Mesendoderm (in vitro differentiated cells): ENCODE measurements around the gene TP73.

Source experiments
- DNase-seq: peaks from one replicate; pipeline ENCODE4 v3.0.0; 2013
- H2AK5ac ChIP-seq: 2 replicates; pipeline ENCODE4 v1.6.1; 2013; ENCODE audit warnings: low read length, inconsistent platforms
- H2BK120ac ChIP-seq: 2 replicates; pipeline ENCODE4 v1.6.1; 2013; ENCODE audit warnings: low read depth, mild to moderate bottlenecking, low read length, moderate library complexity, mixed read lengths
- H2BK15ac ChIP-seq: replicated peaks from 2 replicates; pipeline ENCODE4 v1.6.1; 2013; ENCODE audit warnings: low read depth, mild to moderate bottlenecking, moderate library complexity
- H2BK5ac ChIP-seq: 2 replicates; pipeline ENCODE4 v1.6.1; 2013; ENCODE audit warnings: low read length, inconsistent platforms
- H3K18ac ChIP-seq: 2 replicates; pipeline ENCODE4 v1.6.1; 2013; ENCODE audit warnings: mild to moderate bottlenecking, low read length, mixed read lengths
- H3K23ac ChIP-seq: one replicate; pipeline ENCODE4 v1.6.1; 2013; ENCODE audit warnings: low read length
- H3K27ac ChIP-seq: 2 replicates; pipeline ENCODE4 v1.5.1; 2013; ENCODE audit warnings: low read depth, mild to moderate bottlenecking, inconsistent platforms, low read length, moderate library complexity
- H3K27me3 ChIP-seq: 2 replicates; pipeline ENCODE4 v1.6.1; 2013; ENCODE audit warnings: low read length, control low read depth, mild to moderate bottlenecking, inconsistent platforms; ENCODE audit not compliant: insufficient read depth, poor library complexity
- H3K36me3 ChIP-seq: 2 replicates; pipeline ENCODE4 v1.6.1; 2013; ENCODE audit warnings: low read length, inconsistent platforms; ENCODE audit not compliant: control insufficient read depth, insufficient read depth
- H3K4ac ChIP-seq: one replicate; pipeline ENCODE4 v1.6.1; 2013; ENCODE audit warnings: low read depth, mild to moderate bottlenecking, low read length, moderate library complexity
- H3K4me1 ChIP-seq: 2 replicates; pipeline ENCODE4 v1.6.1; 2013; ENCODE audit warnings: low read depth, low read length, inconsistent platforms; ENCODE audit not compliant: control insufficient read depth
- H3K4me2 ChIP-seq: 2 replicates; pipeline ENCODE4 v1.6.1; 2013; ENCODE audit warnings: low read length
- H3K4me3 ChIP-seq: 2 replicates; pipeline ENCODE4 v1.5.1; 2013; ENCODE audit warnings: mild to moderate bottlenecking, low read length
- H3K56ac ChIP-seq: one replicate; pipeline ENCODE4 v1.6.1; 2013; ENCODE audit warnings: low read length
- H3K79me1 ChIP-seq: 2 replicates; pipeline ENCODE4 v1.6.1; 2013; ENCODE audit warnings: low read length, inconsistent platforms
- H3K79me2 ChIP-seq: 2 replicates; pipeline ENCODE4 v1.6.1; 2013; ENCODE audit warnings: mild to moderate bottlenecking, low read length; ENCODE audit not compliant: control insufficient read depth, insufficient read depth
- H3K9ac ChIP-seq: 2 replicates; pipeline ENCODE4 v1.6.1; 2013; ENCODE audit warnings: low read length, inconsistent platforms
- H4K5ac ChIP-seq: one replicate; pipeline ENCODE4 v1.6.1; 2013; ENCODE audit warnings: low read length
- H4K8ac ChIP-seq: one replicate; pipeline ENCODE4 v1.6.1; 2013; ENCODE audit warnings: low read depth, mild to moderate bottlenecking, control low read depth, low read length, moderate library complexity
- WGBS: extraction: QIAGEN DNeasy Blood & Tissue Kit; methylation state at CpG from one replicate; pipeline ENCODE4 v1.1.7; 2013; ENCODE audit warnings: low lambda C conversion rate, missing lambda C conversion rate; ENCODE audit not compliant: insufficient coverage; ENCODE audit errors: extremely low coverage; 5-methylcytosine and 5-hydroxymethylcytosine counted together

TP73 gene

GRCh38 chr1:3703786-3704371 is 51.6 kb downstream of the TP73 start:
- H3K23ac ChIP-seq: peak overlapping the region; percentile 15
- no peak overlapping the region for H3K9ac ChIP-seq
- H3K36me3 ChIP-seq: no peaks in the 10 kb centered on the region
- no peak overlapping the region for H3K18ac ChIP-seq
- no peak overlapping the region for H4K8ac ChIP-seq
- no CpG with 5 or more reads among the region's 28 CpGs for WGBS
- DNase-seq: no peak
- no peak overlapping the region for H3K56ac ChIP-seq
- H4K5ac ChIP-seq: no peak overlapping the region
- no peak overlapping the region for H2BK5ac ChIP-seq
- no peak overlapping the region for H2BK120ac ChIP-seq
- H2AK5ac ChIP-seq: no peak overlapping the region
- no peaks in the 10 kb centered on the region for H3K79me1 ChIP-seq
- no peak overlapping the region for H3K4me3 ChIP-seq
- H3K27ac ChIP-seq: no peak overlapping the region
- H3K27me3 ChIP-seq: no peaks in the 10 kb centered on the region
- no peak overlapping the region for H3K4ac ChIP-seq
- H2BK15ac ChIP-seq: no peak overlapping the region
- no peak overlapping the region for H3K4me2 ChIP-seq
- H3K4me1 ChIP-seq: no peaks in the 10 kb centered on the region
- no peaks in the 10 kb centered on the region for H3K79me2 ChIP-seq

GRCh38 chr1:3705341-3705950 is 53.1 kb downstream of the TP73 start:
- no peak overlapping the region for H2AK5ac ChIP-seq
- no peak overlapping the region for H3K9ac ChIP-seq
- H3K4me1 ChIP-seq: no peaks in the 10 kb centered on the region
- H3K56ac ChIP-seq: no peak overlapping the region
- no peak overlapping the region for H3K18ac ChIP-seq
- no peak overlapping the region for H2BK120ac ChIP-seq
- no CpG with 5 or more reads among the region's 19 CpGs for whole genome bisulfite sequencing
- H3K79me1 ChIP-seq: no peaks in the 10 kb centered on the region
- no peaks in the 10 kb centered on the region for H3K36me3 ChIP-seq
- no peak overlapping the region for H3K4me3 ChIP-seq
- H3K4ac ChIP-seq: no peak overlapping the region
- H3K4me2 ChIP-seq: no peak overlapping the region
- H4K8ac ChIP-seq: no peak overlapping the region
- H4K5ac ChIP-seq: no peak overlapping the region
- no peak overlapping the region for H3K27ac ChIP-seq
- no peaks in the 10 kb centered on the region for H3K79me2 ChIP-seq
- H3K27me3 ChIP-seq: no peaks in the 10 kb centered on the region
- H2BK15ac ChIP-seq: no peak overlapping the region
- no peak for DNase-seq
- H2BK5ac ChIP-seq: no peak overlapping the region
- no peak overlapping the region for H3K23ac ChIP-seq

GRCh38 chr1:3706651-3707297 is 54.5 kb downstream of the TP73 start:
- H3K36me3 ChIP-seq: no peaks in the 10 kb centered on the region
- no peak overlapping the region for H2BK15ac ChIP-seq
- H2BK5ac ChIP-seq: no peak overlapping the region
- H3K4me3 ChIP-seq: no peak overlapping the region
- no peak overlapping the region for H3K23ac ChIP-seq
- no peaks in the 10 kb centered on the region for H3K4me1 ChIP-seq
- H3K18ac ChIP-seq: no peak overlapping the region
- H3K4ac ChIP-seq: no peak overlapping the region
- H3K79me2 ChIP-seq: no peaks in the 10 kb centered on the region
- H3K56ac ChIP-seq: no peak overlapping the region
- H4K5ac ChIP-seq: no peak overlapping the region
- no peak overlapping the region for H2AK5ac ChIP-seq
- H3K9ac ChIP-seq: no peak overlapping the region
- DNase-seq: no peak
- no peak overlapping the region for H3K27ac ChIP-seq
- no CpG with 5 or more reads among the region's 26 CpGs for WGBS
- H3K4me2 ChIP-seq: no peak overlapping the region
- H3K79me1 ChIP-seq: no peaks in the 10 kb centered on the region
- H2BK120ac ChIP-seq: no peak overlapping the region
- H4K8ac ChIP-seq: no peak overlapping the region
- H3K27me3 ChIP-seq: no peaks in the 10 kb centered on the region

GRCh38 chr1:3707298-3707938 is 55.1 kb downstream of the TP73 start:
- Histone ChIP-seq H3K18ac (no peak overlapping the region), H4K8ac (no peak overlapping the region), H2BK15ac (no peak overlapping the region), H3K27ac (no peak overlapping the region), H3K4me1 (no peaks in the 10 kb centered on the region), H2BK120ac (no peak overlapping the region), H3K56ac (peak overlapping the region; percentile 34), H3K4ac (no peak overlapping the region), H3K36me3 (no peaks in the 10 kb centered on the region), H3K79me2 (no peaks in the 10 kb centered on the region), H3K23ac (no peak overlapping the region), H3K4me3 (no peak overlapping the region), H2BK5ac (no peak overlapping the region), H3K9ac (peak overlapping the region; percentile 8), H3K79me1 (no peaks in the 10 kb centered on the region), H3K27me3 (no peaks in the 10 kb centered on the region), H3K4me2 (peak overlapping the region; percentile 54), H2AK5ac (no peak overlapping the region), H4K5ac (no peak overlapping the region)
- no CpG with 5 or more reads among the region's 35 CpGs for WGBS
- DNase-seq: peak; percentile 65

- H2BK120ac ChIP-seq: no peak overlapping the region
- H2AK5ac ChIP-seq: no peak overlapping the region
- no peak overlapping the region for H3K27ac ChIP-seq
- H4K8ac ChIP-seq: no peak overlapping the region
- H3K4me3 ChIP-seq: no peak overlapping the region
- H3K4me2 ChIP-seq: no peak overlapping the region
- no peaks in the 10 kb centered on the region for H3K79me2 ChIP-seq
- H2BK5ac ChIP-seq: no peak overlapping the region
- H3K18ac ChIP-seq: no peak overlapping the region
- no peak overlapping the region for H4K5ac ChIP-seq
- peak overlapping the region; percentile 34 for H3K56ac ChIP-seq
- H3K4me1 ChIP-seq: no peaks in the 10 kb centered on the region
- H3K9ac ChIP-seq: no peak overlapping the region
- no peak overlapping the region for H3K23ac ChIP-seq
- DNase-seq: no peak
- no peaks in the 10 kb centered on the region for H3K36me3 ChIP-seq
- no peak overlapping the region for H3K4ac ChIP-seq
- H3K79me1 ChIP-seq: no peaks in the 10 kb centered on the region
- no CpG with 5 or more reads among the region's 11 CpGs for WGBS
- H2BK15ac ChIP-seq: no peak overlapping the region
- H3K27me3 ChIP-seq: no peaks in the 10 kb centered on the region
These were observed 55.6 kb downstream of the TP73 start for GRCh38 chr1:3707939-3708328.
